Measurements from ENCODE around the gene TMEM147.

Gene TMEM147

GRCh38 chr19:35544110-35544802 lies 1.2 kb upstream of the TMEM147 start:
- in situ Hi-C loops (cut with HindIII; ENCODE audit: low sequenced_read_pairs): no loop called here

- in situ Hi-C loops (cut with HindIII; ENCODE audit: low sequenced_read_pairs): loop anchor here (5.0 kb wide), 1 partner anchor 91 kb away; no protein-coding TSS in a partner anchor
Measured at GRCh38 chr19:35545855-35546381, 492 bp downstream of the TMEM147 start.

- in situ Hi-C loops (cut with HindIII; ENCODE audit: low sequenced_read_pairs): loop anchor here (5.0 kb wide), 1 partner anchor 91 kb away; no protein-coding TSS in a partner anchor
Measured at GRCh38 chr19:35546532-35546931, 1.1 kb downstream of the TMEM147 start.

- in situ Hi-C loops (cut with HindIII; ENCODE audit: low sequenced_read_pairs): loop anchor here (5.0 kb wide), 1 partner anchor 88 kb away; no protein-coding TSS in a partner anchor
Measured at GRCh38 chr19:35549174-35549788, 3.9 kb downstream of the TMEM147 start.

GRCh38 chr19:35549879-35550523 lies 4.6 kb downstream of the TMEM147 start:
- in situ Hi-C loops (cut with HindIII; ENCODE audit: low sequenced_read_pairs): loop anchor here (5.0 kb wide), 1 partner anchor 87 kb away; no protein-coding TSS in a partner anchor

GRCh38 chr19:35551091-35551810 lies 5.8 kb downstream of the TMEM147 start:
- in situ Hi-C loops (cut with HindIII; ENCODE audit: low sequenced_read_pairs): no loop called here

- in situ Hi-C loops (cut with HindIII; ENCODE audit: low sequenced_read_pairs): no loop called here
Measured at GRCh38 chr19:35552534-35553384, 7.3 kb downstream of the TMEM147 start.

- in situ Hi-C loops (cut with HindIII; ENCODE audit: low sequenced_read_pairs): no loop called here
Measured at GRCh38 chr19:35553385-35554000, 8.1 kb downstream of the TMEM147 start.

GRCh38 chr19:35554076-35554475 lies 8.7 kb downstream of the TMEM147 start:
- in situ Hi-C loops (cut with HindIII; ENCODE audit: low sequenced_read_pairs): no loop called here

GRCh38 chr19:35555301-35556005 lies 10.0 kb downstream of the TMEM147 start:
- in situ Hi-C loops (cut with HindIII; ENCODE audit: low sequenced_read_pairs): loop anchor here (5.0 kb wide), 1 partner anchor 52 kb away; no protein-coding TSS in a partner anchor

- in situ Hi-C loops (cut with HindIII; ENCODE audit: low sequenced_read_pairs): loop anchor here (5.0 kb wide), 1 partner anchor 51 kb away; no protein-coding TSS in a partner anchor
Measured at GRCh38 chr19:35556025-35556590, 10.7 kb downstream of the TMEM147 start.

- in situ Hi-C loops (cut with HindIII; ENCODE audit: low sequenced_read_pairs): loop anchor here (5.0 kb wide), 1 partner anchor 50 kb away; no protein-coding TSS in a partner anchor
Measured at GRCh38 chr19:35556846-35557538, 11.6 kb downstream of the TMEM147 start.

- in situ Hi-C loops (cut with HindIII; ENCODE audit: low sequenced_read_pairs): loop anchor here (5.0 kb wide), 1 partner anchor 50 kb away; no protein-coding TSS in a partner anchor
Measured at GRCh38 chr19:35557539-35558399, 12.3 kb downstream of the TMEM147 start.

GRCh38 chr19:35558400-35559280 lies 13.2 kb downstream of the TMEM147 start:
- in situ Hi-C loops (cut with HindIII; ENCODE audit: low sequenced_read_pairs): loop anchor here (5.0 kb wide), 1 partner anchor 49 kb away; no protein-coding TSS in a partner anchor

GRCh38 chr19:35559281-35559659 lies 13.8 kb downstream of the TMEM147 start:
- in situ Hi-C loops (cut with HindIII; ENCODE audit: low sequenced_read_pairs): loop anchor here (5.0 kb wide), 1 partner anchor 48 kb away; no protein-coding TSS in a partner anchor

- in situ Hi-C loops (cut with HindIII; ENCODE audit: low sequenced_read_pairs): loop anchor here (5.0 kb wide), 1 partner anchor 48 kb away; no protein-coding TSS in a partner anchor
Measured at GRCh38 chr19:35559781-35560180, 14.4 kb downstream of the TMEM147 start.

Data from endothelial cell of hepatic sinusoid (primary cell).